HAP-1 (cell line): ENCODE results near the gene GNAT2.
"Not testable (repeated sequence)": the region's sequence is repeated elsewhere in the genome, so short reads cannot be mapped to it uniquely, and the experiment has no call there.

Experiments
- DNase-seq, 2 experiments: peaks; one replicate each; pipeline ENCODE4 v3.0.0-alpha.2; 2016 to 2020; ENCODE audit warnings: low spot score in 2 of 2
- H3K27me3 ChIP-seq: fragments of 250-450 bp; sonication (Bioruptor Pico); 2 replicates; pipeline ENCODE4 v1.5.1; 2020; ENCODE audit warnings: low read depth, mild to moderate bottlenecking, moderate library complexity
- H3K36me3 ChIP-seq: fragments of 250-450 bp; sonication (Bioruptor Pico); replicated peaks from 2 replicates; pipeline ENCODE4 v1.5.1; 2020; ENCODE audit warnings: mild to moderate bottlenecking
- H3K4me1 ChIP-seq: fragments of 250-450 bp; sonication (Bioruptor Pico); 2 replicates; pipeline ENCODE4 v1.5.1; 2020; ENCODE audit warnings: mild to moderate bottlenecking
- H3K4me3 ChIP-seq: fragments of 250-450 bp; sonication (Bioruptor Pico); 2 replicates; pipeline ENCODE4 v1.5.1; 2020; ENCODE audit warnings: mild to moderate bottlenecking, moderate library complexity
- H3K9me3 ChIP-seq: fragments of 250-450 bp; sonication (Bioruptor Pico); 2 replicates; pipeline ENCODE4 v1.5.1; 2020; ENCODE audit warnings: mild to moderate bottlenecking, moderate library complexity
- in situ Hi-C: fragments of 300-500 bp; cut with MboI; formaldehyde crosslinking; loops from 3 replicates; pipeline ENCODE4 v1.14.3; 2020; ENCODE audit warnings: low sequenced_read_pairs, inconsistent platforms, mixed read lengths

Gene GNAT2

GRCh38 chr1:109619576-109620400, at the start of gene GNAT2, which contains the start of gene AMPD2:
Gene GNAT2 (minus strand): TSS chr1:109619616. CDS start chr1:109612870, 6,746 bp downstream.
Gene AMPD2 (plus strand): TSS chr1:109619837. CDS start chr1:109621176, 1,339 bp downstream.
- peak; percentile 69 to 86 for DNase-seq
- Histone ChIP-seq H3K9me3 (no peaks in the 10 kb centered on the region), H3K4me3 (peak within 1 kb of the TSS; percentile 58), H3K4me1 (peaks cover 10% of the 10 kb centered on the region), H3K36me3 (no peaks in the 10 kb centered on the region; the same call in 1 of the 2 replicates), H3K27me3 (no peaks in the 10 kb centered on the region)
- in situ Hi-C loops: no loop called here

- in situ Hi-C loops: no loop called here
Measured at GRCh38 chr1:109668123-109668775, 48.8 kb upstream of the GNAT2 start.

GRCh38 chr1:109667452-109668122, 48.2 kb upstream of the GNAT2 start, which contains the start of gene GSTM2:
Gene GSTM2 (plus strand): TSS chr1:109668057. CDS start chr1:109668116, 59 bp downstream.
- in situ Hi-C loops: no loop called here
- DNase-seq: peak; percentile 52 to 90
- Histone ChIP-seq H3K36me3 (no peaks in the 10 kb centered on the region), H3K4me1 (peaks cover 3% of the 10 kb centered on the region; the same call in 1 of the 2 replicates), H3K9me3 (no peaks in the 10 kb centered on the region), H3K27me3 (no peaks in the 10 kb centered on the region), H3K4me3 (no peak within 1 kb of the TSS)

More at GRCh38 chr1:109668123-109668775, 48.8 kb upstream of the GNAT2 start:
- Histone ChIP-seq H3K27me3 (no peaks in the 10 kb centered on the region), H3K4me3 (no peak overlapping the region), H3K9me3 (no peaks in the 10 kb centered on the region), H3K4me1 (peaks cover 3% of the 10 kb centered on the region; the same call in 1 of the 2 replicates), H3K36me3 (no peaks in the 10 kb centered on the region)
- DNase-seq: no peak

GRCh38 chr1:109664671-109665070, 45.3 kb upstream of the GNAT2 start:
- H3K27me3 ChIP-seq: no peaks in the 10 kb centered on the region
- in situ Hi-C loops: no loop called here
- no peak for DNase-seq
- H3K9me3 ChIP-seq: no peaks in the 10 kb centered on the region
- peaks cover 3% of the 10 kb centered on the region; the same call in 1 of the 2 replicates for H3K4me1 ChIP-seq
- no peak overlapping the region for H3K4me3 ChIP-seq
- no peaks in the 10 kb centered on the region for H3K36me3 ChIP-seq

- in situ Hi-C loops: no loop called here
- no peak for DNase-seq
Measured at GRCh38 chr1:109661391-109661790, 42.0 kb upstream of the GNAT2 start.

GRCh38 chr1:109660691-109661026, 41.2 kb upstream of the GNAT2 start:
- H3K4me1 ChIP-seq, DNase-seq, H3K4me3 ChIP-seq, H3K9me3 ChIP-seq, in situ Hi-C loops, H3K27me3 ChIP-seq, H3K36me3 ChIP-seq: not testable (repeated sequence)

More at GRCh38 chr1:109661391-109661790, 42.0 kb upstream of the GNAT2 start:
- Histone ChIP-seq H3K4me1 (no peaks in the 10 kb centered on the region), H3K9me3 (no peaks in the 10 kb centered on the region), H3K4me3 (no peak overlapping the region), H3K27me3 (no peaks in the 10 kb centered on the region), H3K36me3 (no peaks in the 10 kb centered on the region; the same call in 1 of the 2 replicates)

- in situ Hi-C loops: loop anchor here (10.0 kb wide), 1 partner anchor 325 kb away; the partner anchor contains the start of gene AHCYL1
- Histone ChIP-seq H3K4me1 (peaks cover 2% of the 10 kb centered on the region; the same call in 1 of the 2 replicates), H3K36me3 (no peaks in the 10 kb centered on the region; the same call in 1 of the 2 replicates), H3K4me3 (no peak overlapping the region), H3K9me3 (no peaks in the 10 kb centered on the region), H3K27me3 (no peaks in the 10 kb centered on the region)
- DNase-seq: no peak
Measured at GRCh38 chr1:109659997-109660690, 40.7 kb upstream of the GNAT2 start.

GRCh38 chr1:109659145-109659544, 39.7 kb upstream of the GNAT2 start:
- in situ Hi-C loops: loop anchor here (10.0 kb wide), 1 partner anchor 326 kb away; the partner anchor contains the start of gene AHCYL1
- H3K27me3 ChIP-seq: no peaks in the 10 kb centered on the region
- H3K36me3 ChIP-seq: no peaks in the 10 kb centered on the region; the same call in 1 of the 2 replicates
- no peaks in the 10 kb centered on the region for H3K9me3 ChIP-seq
- no peak overlapping the region for H3K4me3 ChIP-seq
- peaks cover 2% of the 10 kb centered on the region; the same call in 1 of the 2 replicates for H3K4me1 ChIP-seq
- DNase-seq: no peak

GRCh38 chr1:109658533-109659042, 39.2 kb upstream of the GNAT2 start:
- no peaks in the 10 kb centered on the region; the same call in 1 of the 2 replicates for H3K36me3 ChIP-seq
- H3K9me3 ChIP-seq: no peaks in the 10 kb centered on the region
- H3K27me3 ChIP-seq: no peaks in the 10 kb centered on the region
- H3K4me1 ChIP-seq: peaks cover 2% of the 10 kb centered on the region; the same call in 1 of the 2 replicates
- H3K4me3 ChIP-seq: no peak overlapping the region
- in situ Hi-C loops: loop anchor here (10.0 kb wide), 1 partner anchor 326 kb away; the partner anchor contains the start of gene AHCYL1
- no peak for DNase-seq

- Histone ChIP-seq H3K36me3 (no peaks in the 10 kb centered on the region; the same call in 1 of the 2 replicates), H3K4me1 (peaks cover 2% of the 10 kb centered on the region; the same call in 1 of the 2 replicates), H3K27me3 (no peaks in the 10 kb centered on the region), H3K4me3 (no peak overlapping the region), H3K9me3 (no peaks in the 10 kb centered on the region)
- in situ Hi-C loops: loop anchor here (10.0 kb wide), 1 partner anchor 327 kb away; the partner anchor contains the start of gene AHCYL1
- no peak for DNase-seq
Measured at GRCh38 chr1:109657970-109658369, 38.6 kb upstream of the GNAT2 start.

- in situ Hi-C loops: loop anchor here (10.0 kb wide), 1 partner anchor 327 kb away; the partner anchor contains the start of gene AHCYL1
- H3K9me3 ChIP-seq: no peaks in the 10 kb centered on the region
- no peaks in the 10 kb centered on the region; the same call in 1 of the 2 replicates for H3K36me3 ChIP-seq
- H3K4me3 ChIP-seq: no peak overlapping the region
- H3K27me3 ChIP-seq: no peaks in the 10 kb centered on the region
- peaks cover 2% of the 10 kb centered on the region; the same call in 1 of the 2 replicates for H3K4me1 ChIP-seq
- DNase-seq: no peak
Measured at GRCh38 chr1:109657395-109657794, 38.0 kb upstream of the GNAT2 start.
